Trophoblast cell (in vitro differentiated cells and primary cell): ENCODE results near the gene IGFN1.

ENCODE experiments used
- DNase-seq, 2 donors: peaks; one replicate each; pipeline ENCODE4 v3.0.0-alpha.2; 2016
- H2AFZ ChIP-seq: 2 replicates; pipeline ENCODE4 v1.6.1; 2013; ENCODE audit warnings: low read length, moderate library complexity, mild to moderate bottlenecking; ENCODE audit not compliant: insufficient read depth, poor library complexity
- H2AK5ac ChIP-seq: 2 replicates; pipeline ENCODE4 v1.6.1; 2013; ENCODE audit warnings: mild to moderate bottlenecking, low read length
- H2BK120ac ChIP-seq: 2 replicates; pipeline ENCODE4 v1.6.1; 2013; ENCODE audit warnings: low read length, mild to moderate bottlenecking, moderate library complexity; ENCODE audit not compliant: insufficient read depth, poor library complexity
- H2BK12ac ChIP-seq: 2 replicates; pipeline ENCODE4 v1.6.1; 2013; ENCODE audit warnings: mild to moderate bottlenecking, low read length, moderate library complexity
- H2BK5ac ChIP-seq: 2 replicates; pipeline ENCODE4 v1.6.1; 2013; ENCODE audit warnings: low read length, low read depth, moderate library complexity, mild to moderate bottlenecking; ENCODE audit not compliant: poor library complexity
- H3K14ac ChIP-seq: 2 replicates; pipeline ENCODE4 v1.6.1; 2013; ENCODE audit warnings: mild to moderate bottlenecking, low read length
- H3K18ac ChIP-seq: 2 replicates; pipeline ENCODE4 v1.6.1; 2013; ENCODE audit warnings: mild to moderate bottlenecking, low read length
- H3K23ac ChIP-seq: 2 replicates; pipeline ENCODE4 v1.6.1; 2013; ENCODE audit warnings: low read length
- H3K27ac ChIP-seq: 2 replicates; pipeline ENCODE4 v1.5.1; 2013; ENCODE audit warnings: low read depth, mild to moderate bottlenecking, inconsistent platforms, low read length, moderate library complexity
- H3K27me3 ChIP-seq: 2 replicates; pipeline ENCODE4 v1.6.1; 2013; ENCODE audit warnings: inconsistent platforms, mild to moderate bottlenecking, low read length, moderate library complexity; ENCODE audit not compliant: insufficient read depth
- H3K36me3 ChIP-seq, 2 experiments: 1 replicate in 1 of 2; 2 replicates in 1 of 2; pipeline ENCODE4 v1.6.1; 2013; ENCODE audit warnings: low read length in 2 of 2, mild to moderate bottlenecking in 2 of 2, moderate library complexity in 1 of 2; ENCODE audit not compliant: insufficient read depth in 2 of 2, control insufficient read depth in 1 of 2
- H3K4ac ChIP-seq: 2 replicates; pipeline ENCODE4 v1.6.1; 2013; ENCODE audit warnings: low read depth, mild to moderate bottlenecking, low read length, moderate library complexity
- H3K4me1 ChIP-seq, 2 experiments: 1 replicate in 1 of 2; 2 replicates in 1 of 2; pipeline ENCODE4 v1.6.1; 2013; ENCODE audit warnings: low read length in 2 of 2, mild to moderate bottlenecking in 2 of 2, moderate library complexity in 1 of 2; ENCODE audit not compliant: insufficient read depth in 2 of 2, control insufficient read depth in 1 of 2
- H3K4me2 ChIP-seq: 2 replicates; pipeline ENCODE4 v1.6.1; 2013; ENCODE audit warnings: inconsistent platforms, mild to moderate bottlenecking, low read length, moderate library complexity
- H3K4me3 ChIP-seq: 2 replicates; pipeline ENCODE4 v1.5.1; 2013; ENCODE audit warnings: mild to moderate bottlenecking, low read depth, low read length, inconsistent platforms
- H3K79me1 ChIP-seq: one replicate; pipeline ENCODE4 v1.6.1; 2013; ENCODE audit warnings: low read length
- H3K79me2 ChIP-seq: 2 replicates; pipeline ENCODE4 v1.6.1; 2013; ENCODE audit warnings: low read length, mild to moderate bottlenecking; ENCODE audit not compliant: control insufficient read depth, insufficient read depth, poor library complexity
- H3K9ac ChIP-seq: 2 replicates; pipeline ENCODE4 v1.6.1; 2013; ENCODE audit warnings: mild to moderate bottlenecking, low read length
- H3K9me3 ChIP-seq: 2 replicates; pipeline ENCODE4 v1.6.1; 2013; ENCODE audit warnings: low read depth, mild to moderate bottlenecking, control low read depth, inconsistent platforms, low read length; ENCODE audit not compliant: insufficient read depth
- H4K12ac ChIP-seq: 2 replicates; pipeline ENCODE4 v1.6.1; 2013; ENCODE audit warnings: low read depth, mild to moderate bottlenecking, low read length, moderate library complexity
- H4K8ac ChIP-seq: 2 replicates; pipeline ENCODE4 v1.6.1; 2013; ENCODE audit warnings: low read depth, mild to moderate bottlenecking, low read length, moderate library complexity
- H4K91ac ChIP-seq: one replicate; pipeline ENCODE4 v1.6.1; 2013; ENCODE audit warnings: low read depth, mild to moderate bottlenecking, low read length, moderate library complexity
- whole genome bisulfite sequencing: extraction: QIAGEN DNeasy Blood & Tissue Kit; methylation state at CpG from one replicate; pipeline ENCODE4 v1.1.7; 2013; ENCODE audit warnings: missing lambda C conversion rate; ENCODE audit not compliant: insufficient read length, insufficient coverage; ENCODE audit errors: extremely low coverage; 5-methylcytosine and 5-hydroxymethylcytosine counted together

The IGFN1 gene

GRCh38 chr1:201180141-201180540 is 10.5 kb upstream of the IGFN1 start:
- no CpG with 5 or more reads among the region's 1 CpG for WGBS
- Histone ChIP-seq H3K79me1 (peaks cover 5% of the 10 kb centered on the region), H2AFZ (no peak overlapping the region), H3K23ac (no peak overlapping the region), H3K9ac (no peak overlapping the region), H2BK12ac (no peak overlapping the region), H2BK120ac (no peak overlapping the region), H4K91ac (no peak overlapping the region), H3K27ac (no peak overlapping the region), H3K27me3 (no peaks in the 10 kb centered on the region), H3K9me3 (peaks cover 7% of the 10 kb centered on the region), H3K4me3 (no peak overlapping the region), H3K14ac (no peak overlapping the region), H2AK5ac (no peak overlapping the region), H3K18ac (no peak overlapping the region), H3K4me2 (no peak overlapping the region), H3K4me1 (peaks cover 0 to 5% of the 10 kb centered on the region in 2 experiments), H4K12ac (no peak overlapping the region), H2BK5ac (no peak overlapping the region), H3K4ac (no peak overlapping the region), H3K36me3 (no peaks in the 10 kb centered on the region), H3K79me2 (no peaks in the 10 kb centered on the region), H4K8ac (no peak overlapping the region)
- DNase-seq, result no peak

GRCh38 chr1:201180901-201181300 is 9.7 kb upstream of the IGFN1 start:
- Histone ChIP-seq H3K27ac (no peak overlapping the region), H3K4ac (no peak overlapping the region), H2BK12ac (no peak overlapping the region), H2AK5ac (no peak overlapping the region), H3K27me3 (no peaks in the 10 kb centered on the region), H3K9me3 (peaks cover 7% of the 10 kb centered on the region), H3K14ac (no peak overlapping the region), H2BK120ac (no peak overlapping the region), H4K12ac (no peak overlapping the region), H2BK5ac (no peak overlapping the region), H3K18ac (no peak overlapping the region), H4K8ac (no peak overlapping the region), H3K23ac (no peak overlapping the region), H3K36me3 (no peaks in the 10 kb centered on the region), H4K91ac (no peak overlapping the region), H3K79me1 (peaks cover 9% of the 10 kb centered on the region), H3K4me3 (no peak overlapping the region), H2AFZ (no peak overlapping the region), H3K79me2 (no peaks in the 10 kb centered on the region), H3K4me2 (no peak overlapping the region), H3K9ac (no peak overlapping the region), H3K4me1 (peaks cover 4 to 9% of the 10 kb centered on the region in 2 experiments)
- DNase-seq, result no peak
- WGBS, result no CpG with 5 or more reads among the region's 6 CpGs

GRCh38 chr1:201181323-201181722 is 9.3 kb upstream of the IGFN1 start:
- no CpG with 5 or more reads among the region's 1 CpG for WGBS
- Histone ChIP-seq H3K27me3 (no peaks in the 10 kb centered on the region), H2AK5ac (no peak overlapping the region), H4K91ac (no peak overlapping the region), H3K79me1 (peaks cover 9% of the 10 kb centered on the region), H3K36me3 (no peaks in the 10 kb centered on the region), H3K9ac (no peak overlapping the region), H3K18ac (no peak overlapping the region), H3K4me3 (no peak overlapping the region), H3K14ac (no peak overlapping the region), H3K79me2 (no peaks in the 10 kb centered on the region), H3K4me1 (peaks cover 4 to 9% of the 10 kb centered on the region in 2 experiments), H2BK12ac (no peak overlapping the region), H2BK5ac (no peak overlapping the region), H3K4me2 (no peak overlapping the region), H3K27ac (no peak overlapping the region), H3K23ac (no peak overlapping the region), H3K9me3 (peaks cover 7% of the 10 kb centered on the region), H4K12ac (no peak overlapping the region), H2BK120ac (no peak overlapping the region), H2AFZ (no peak overlapping the region), H3K4ac (no peak overlapping the region), H4K8ac (no peak overlapping the region)
- no peak for DNase-seq

- Histone ChIP-seq H2AFZ (no peak overlapping the region), H3K23ac (no peak overlapping the region), H3K36me3 (no peaks in the 10 kb centered on the region), H2BK12ac (no peak overlapping the region), H3K4ac (no peak overlapping the region), H3K79me2 (no peaks in the 10 kb centered on the region), H3K18ac (no peak overlapping the region), H3K79me1 (peaks cover 9% of the 10 kb centered on the region), H3K27ac (no peak overlapping the region), H2BK5ac (no peak overlapping the region), H3K14ac (no peak overlapping the region), H2AK5ac (no peak overlapping the region), H3K4me3 (no peak overlapping the region), H3K27me3 (no peaks in the 10 kb centered on the region), H3K9ac (no peak overlapping the region), H3K9me3 (peaks cover 7% of the 10 kb centered on the region), H3K4me1 (peaks cover 4 to 9% of the 10 kb centered on the region in 2 experiments), H4K91ac (no peak overlapping the region), H4K8ac (no peak overlapping the region), H4K12ac (no peak overlapping the region), H3K4me2 (no peak overlapping the region), H2BK120ac (no peak overlapping the region)
- no peak for DNase-seq
- no CpG with 5 or more reads among the region's 2 CpGs for WGBS
Measured at GRCh38 chr1:201181726-201182125, 8.9 kb upstream of the IGFN1 start.
